ENCODE measurements around the gene ALK. TPM values are rescaled to one million over a fixed set of nuclear protein-coding genes. Genes with fewer than 3 reads are reported as not detected.

Gene ALK
- polyA plus RNA-seq, 4 donors = 0.04 to 0.98 TPM; not detected in 2

DNA sequence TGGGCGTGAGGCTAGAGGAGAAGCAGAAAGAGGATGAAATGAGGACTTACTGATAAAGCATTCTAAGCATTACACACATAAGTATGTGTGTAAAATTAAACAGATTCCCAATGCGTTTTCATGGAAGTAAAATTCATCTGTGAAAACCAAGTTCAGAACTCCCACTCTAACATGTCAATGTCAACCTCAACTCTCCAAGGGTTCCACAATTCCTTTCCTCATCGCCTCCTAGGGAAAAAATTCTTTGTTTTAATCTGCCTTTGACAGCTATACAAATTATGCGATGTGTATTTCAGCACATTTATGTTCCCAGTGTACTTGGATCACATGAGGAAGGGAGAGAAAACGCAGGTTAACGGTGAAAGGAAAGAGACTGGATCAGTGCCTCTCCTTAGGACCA, 729.6 kb downstream of the ALK start:
- FAIRE-seq (no peak), DNase-seq (no peak)
- Histone ChIP-seq H3K27me3 (ENCODE audit: control insufficient read depth in 3 of 3, insufficient read depth in 3 of 3, low read length in 3 of 3) (no peaks in the 10 kb centered on the region), H3K27ac (ENCODE audit: low read depth in 1 of 3, low read length in 2 of 3) (no peak overlapping the region), H3K9me3 (ENCODE audit: control insufficient read depth in 2 of 2, insufficient read depth in 1 of 2, low read depth in 1 of 2, low read length in 1 of 2) (peaks cover 0 to 5% of the 10 kb centered on the region in 2 donors), H3K4me3 (ENCODE audit: low read depth in 1 of 3, low read length in 3 of 3) (no peak overlapping the region), H3K4me1 (ENCODE audit: control insufficient read depth in 3 of 3, insufficient read depth in 2 of 3, low read depth in 1 of 3, low read length in 2 of 3) (no peaks in the 10 kb centered on the region), H3K36me3 (ENCODE audit: control insufficient read depth in 3 of 3, insufficient read depth in 2 of 3, low read depth in 1 of 3, low read length in 3 of 3) (no peaks in the 10 kb centered on the region)
- WGBS, 3 donors = 92 to 93% (median 93%) methylated on average over 6 of the region's 6 CpGs

DNA sequence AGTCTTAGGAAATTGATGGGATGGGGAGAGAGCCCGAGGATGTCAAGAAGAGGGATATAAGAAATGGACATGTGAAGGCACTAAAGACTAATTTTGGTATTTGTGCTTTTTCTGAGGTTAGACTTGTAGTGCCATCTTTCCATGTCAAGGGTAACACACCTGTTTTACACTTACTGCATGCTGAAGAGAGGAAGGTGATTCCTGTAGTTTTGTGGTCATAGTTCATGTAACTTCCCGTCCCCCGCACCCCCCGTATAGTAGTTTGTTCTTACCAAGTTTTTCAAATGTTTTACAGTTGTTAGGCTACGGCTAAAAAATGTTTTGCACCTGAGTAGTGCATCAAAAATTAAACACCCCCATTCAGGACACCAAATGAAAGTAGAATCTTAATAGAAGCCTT, 732.3 kb downstream of the ALK start:
- WGBS, 3 donors = 67 to 88% (median 79%) methylated on average over 5 of the region's 5 CpGs
- Histone ChIP-seq H3K9me3 (ENCODE audit: control insufficient read depth in 2 of 2, insufficient read depth in 1 of 2, low read depth in 1 of 2, low read length in 1 of 2) (peaks cover 0 to 5% of the 10 kb centered on the region in 2 donors), H3K4me3 (ENCODE audit: low read depth in 1 of 3, low read length in 3 of 3) (no peak overlapping the region), H3K27ac (ENCODE audit: low read depth in 1 of 3, low read length in 2 of 3) (no peak overlapping the region), H3K27me3 (ENCODE audit: control insufficient read depth in 3 of 3, insufficient read depth in 3 of 3, low read length in 3 of 3) (no peaks in the 10 kb centered on the region), H3K4me1 (ENCODE audit: control insufficient read depth in 3 of 3, insufficient read depth in 2 of 3, low read depth in 1 of 3, low read length in 2 of 3) (no peaks in the 10 kb centered on the region), H3K36me3 (ENCODE audit: control insufficient read depth in 3 of 3, insufficient read depth in 2 of 3, low read depth in 1 of 3, low read length in 3 of 3) (no peaks in the 10 kb centered on the region)
- no peak for DNase-seq
- FAIRE-seq = no peak

DNA sequence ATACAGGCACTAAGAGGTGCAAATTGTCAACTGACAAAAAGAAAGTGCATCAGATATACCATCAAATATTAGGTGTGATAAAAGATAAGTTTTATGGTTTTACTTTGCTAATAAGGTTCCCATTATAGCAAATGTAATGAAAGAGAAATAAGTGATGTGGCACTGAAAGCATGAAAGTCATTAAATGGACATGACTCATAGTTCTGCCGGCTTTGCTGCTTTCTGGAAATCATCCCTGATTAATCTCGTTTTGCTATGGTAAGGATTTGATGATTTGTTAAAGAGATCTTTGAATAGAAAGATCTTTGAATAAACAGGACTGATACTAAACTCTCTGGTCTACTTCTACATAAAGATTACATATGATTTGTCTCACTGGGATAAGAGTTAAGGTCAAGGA, 733.5 kb downstream of the ALK start:
- Histone ChIP-seq H3K27ac (ENCODE audit: low read depth in 1 of 3, low read length in 2 of 3) (no peak overlapping the region), H3K4me1 (ENCODE audit: control insufficient read depth in 3 of 3, insufficient read depth in 2 of 3, low read depth in 1 of 3, low read length in 2 of 3) (no peaks in the 10 kb centered on the region), H3K36me3 (ENCODE audit: control insufficient read depth in 3 of 3, insufficient read depth in 2 of 3, low read depth in 1 of 3, low read length in 3 of 3) (no peaks in the 10 kb centered on the region), H3K27me3 (ENCODE audit: control insufficient read depth in 3 of 3, insufficient read depth in 3 of 3, low read length in 3 of 3) (no peaks in the 10 kb centered on the region), H3K9me3 (ENCODE audit: control insufficient read depth in 2 of 2, insufficient read depth in 1 of 2, low read depth in 1 of 2, low read length in 1 of 2) (peaks cover 0 to 5% of the 10 kb centered on the region in 2 donors), H3K4me3 (ENCODE audit: low read depth in 1 of 3, low read length in 3 of 3) (no peak overlapping the region)
- WGBS, 3 donors = 33 to 58% (median 52%) methylated on average over 2 of the region's 2 CpGs
- no peak for DNase-seq
- FAIRE-seq = no peak

DNA sequence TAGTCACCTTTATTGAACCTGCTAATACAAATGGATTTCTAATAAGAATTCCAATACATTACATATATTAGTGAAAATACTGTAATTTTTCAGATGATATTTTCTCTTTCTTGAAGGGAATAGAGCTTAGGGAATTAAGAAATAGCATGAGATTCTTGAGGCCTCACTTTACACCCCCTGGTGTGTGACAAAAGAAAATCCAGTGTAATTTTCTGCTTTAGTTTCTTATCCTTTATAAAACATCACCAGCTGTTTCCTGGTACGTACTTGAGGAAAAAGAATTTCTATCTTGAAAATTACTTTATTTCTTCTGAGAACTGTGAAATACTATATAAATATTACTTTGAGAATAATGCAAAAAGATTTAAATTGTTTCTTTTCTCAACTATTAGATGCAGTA, 734.6 kb downstream of the ALK start:
- DNase-seq (no peak), FAIRE-seq (no peak)
- H3K9me3 ChIP-seq (ENCODE audit: control insufficient read depth in 2 of 2, insufficient read depth in 1 of 2, low read depth in 1 of 2, low read length in 1 of 2) = peaks cover 0 to 5% of the 10 kb centered on the region in 2 donors
- WGBS, 3 donors = 92 to 95% (median 93%) methylated on average over 1 of the region's 1 CpG
- H3K4me1 ChIP-seq (ENCODE audit: control insufficient read depth in 3 of 3, insufficient read depth in 2 of 3, low read depth in 1 of 3, low read length in 2 of 3) = no peaks in the 10 kb centered on the region
- H3K36me3 ChIP-seq (ENCODE audit: control insufficient read depth in 3 of 3, insufficient read depth in 2 of 3, low read depth in 1 of 3, low read length in 3 of 3) = no peaks in the 10 kb centered on the region
- no peak overlapping the region for H3K4me3 ChIP-seq (ENCODE audit: low read depth in 1 of 3, low read length in 3 of 3)
- H3K27me3 ChIP-seq (ENCODE audit: control insufficient read depth in 3 of 3, insufficient read depth in 3 of 3, low read length in 3 of 3) = no peaks in the 10 kb centered on the region
- no peak overlapping the region for H3K27ac ChIP-seq (ENCODE audit: low read depth in 1 of 3, low read length in 2 of 3)

DNA sequence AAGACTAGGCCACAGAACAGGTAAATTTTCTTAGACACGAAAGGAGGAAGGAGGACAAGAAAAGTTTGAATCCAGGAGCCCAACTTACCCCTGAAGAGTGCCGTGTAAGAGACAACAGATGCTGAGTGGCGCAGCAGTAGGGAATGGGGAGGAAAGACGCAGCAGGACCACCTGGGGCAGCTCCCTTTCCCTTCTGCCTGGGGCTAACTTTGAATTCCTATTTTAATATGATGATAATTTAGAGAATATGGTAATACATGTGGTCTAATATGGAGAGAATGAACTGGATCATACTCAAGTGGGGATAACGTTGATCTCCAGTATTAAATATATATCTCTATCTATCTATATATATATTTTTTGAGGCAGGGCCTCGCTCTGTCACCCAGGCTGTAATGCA, 736.9 kb downstream of the ALK start:
- Histone ChIP-seq H3K4me1 (ENCODE audit: control insufficient read depth in 3 of 3, insufficient read depth in 2 of 3, low read depth in 1 of 3, low read length in 2 of 3) (no peaks in the 10 kb centered on the region), H3K27ac (ENCODE audit: low read depth in 1 of 3, low read length in 2 of 3) (no peak overlapping the region), H3K27me3 (ENCODE audit: control insufficient read depth in 3 of 3, insufficient read depth in 3 of 3, low read length in 3 of 3) (no peaks in the 10 kb centered on the region), H3K4me3 (ENCODE audit: low read depth in 1 of 3, low read length in 3 of 3) (no peak overlapping the region), H3K36me3 (ENCODE audit: control insufficient read depth in 3 of 3, insufficient read depth in 2 of 3, low read depth in 1 of 3, low read length in 3 of 3) (no peaks in the 10 kb centered on the region), H3K9me3 (ENCODE audit: control insufficient read depth in 2 of 2, insufficient read depth in 1 of 2, low read depth in 1 of 2, low read length in 1 of 2) (peaks cover 0 to 5% of the 10 kb centered on the region in 2 donors)
- 88 to 94% (median 93%) methylated on average over 6 of the region's 6 CpGs for WGBS, 3 donors
- no peak for FAIRE-seq
- no peak for DNase-seq

DNA sequence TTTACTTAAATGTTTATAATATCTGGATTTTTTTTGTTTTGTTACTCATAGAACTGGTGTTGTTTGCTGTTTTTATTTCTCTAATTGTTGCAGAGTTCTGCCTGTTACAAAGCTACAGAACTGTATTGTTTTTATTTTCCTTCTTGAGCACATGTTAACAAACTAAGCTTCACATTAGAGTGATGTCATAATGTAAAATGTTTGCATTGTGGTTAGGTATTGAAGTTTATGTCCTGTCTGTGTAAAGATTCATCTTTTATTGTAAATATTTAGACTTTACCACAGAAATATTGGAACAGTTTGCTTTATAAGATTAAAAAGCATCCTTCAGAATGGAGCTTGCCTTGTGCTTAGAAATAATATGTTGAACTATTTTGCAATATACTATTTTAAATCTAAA, 738.5 kb downstream of the ALK start:
- H3K27me3 ChIP-seq (ENCODE audit: control insufficient read depth in 3 of 3, insufficient read depth in 3 of 3, low read length in 3 of 3) = no peaks in the 10 kb centered on the region
- no peaks in the 10 kb centered on the region for H3K36me3 ChIP-seq (ENCODE audit: control insufficient read depth in 3 of 3, insufficient read depth in 2 of 3, low read depth in 1 of 3, low read length in 3 of 3)
- H3K27ac ChIP-seq (ENCODE audit: low read depth in 1 of 3, low read length in 2 of 3) = no peak overlapping the region
- no peak for FAIRE-seq
- no peaks in the 10 kb centered on the region for H3K4me1 ChIP-seq (ENCODE audit: control insufficient read depth in 3 of 3, insufficient read depth in 2 of 3, low read depth in 1 of 3, low read length in 2 of 3)
- DNase-seq = no peak
- peaks cover 0 to 5% of the 10 kb centered on the region in 2 donors for H3K9me3 ChIP-seq (ENCODE audit: control insufficient read depth in 2 of 2, insufficient read depth in 1 of 2, low read depth in 1 of 2, low read length in 1 of 2)
- no peak overlapping the region for H3K4me3 ChIP-seq (ENCODE audit: low read depth in 1 of 3, low read length in 3 of 3)

DNA sequence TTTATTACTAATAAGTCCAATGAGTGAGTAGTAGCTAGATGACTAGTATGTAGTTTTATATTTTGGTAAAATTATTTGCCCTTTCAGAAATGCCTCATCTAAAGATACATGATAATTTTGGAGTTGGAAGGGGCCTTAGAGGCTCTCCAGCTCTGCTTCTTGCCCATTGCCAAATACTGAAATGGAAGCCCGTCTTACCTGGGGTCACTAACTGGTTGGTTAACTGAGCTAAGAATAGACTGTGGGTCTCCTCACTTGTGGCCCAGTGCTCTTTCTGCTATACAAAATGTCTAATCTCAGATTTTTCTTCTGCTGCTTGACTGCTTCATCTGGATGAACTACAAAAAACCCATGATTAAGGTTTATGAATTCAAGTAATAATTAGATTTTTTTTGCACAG, 739.1 kb downstream of the ALK start:
- FAIRE-seq (no peak), DNase-seq (no peak)
- peaks cover 0 to under 1% of the 10 kb centered on the region in 2 donors for H3K9me3 ChIP-seq (ENCODE audit: control insufficient read depth in 2 of 2, insufficient read depth in 1 of 2, low read depth in 1 of 2, low read length in 1 of 2)
- no peak overlapping the region for H3K27ac ChIP-seq (ENCODE audit: low read depth in 1 of 3, low read length in 2 of 3)
- H3K4me3 ChIP-seq (ENCODE audit: low read depth in 1 of 3, low read length in 3 of 3) = no peak overlapping the region
- H3K4me1 ChIP-seq (ENCODE audit: control insufficient read depth in 3 of 3, insufficient read depth in 2 of 3, low read depth in 1 of 3, low read length in 2 of 3) = no peaks in the 10 kb centered on the region
- no peaks in the 10 kb centered on the region for H3K27me3 ChIP-seq (ENCODE audit: control insufficient read depth in 3 of 3, insufficient read depth in 3 of 3, low read length in 3 of 3)
- 56 to 90% (median 65%) methylated on average over 1 of the region's 1 CpG for whole genome bisulfite sequencing, 3 donors
- no peaks in the 10 kb centered on the region for H3K36me3 ChIP-seq (ENCODE audit: control insufficient read depth in 3 of 3, insufficient read depth in 2 of 3, low read depth in 1 of 3, low read length in 3 of 3)

DNA sequence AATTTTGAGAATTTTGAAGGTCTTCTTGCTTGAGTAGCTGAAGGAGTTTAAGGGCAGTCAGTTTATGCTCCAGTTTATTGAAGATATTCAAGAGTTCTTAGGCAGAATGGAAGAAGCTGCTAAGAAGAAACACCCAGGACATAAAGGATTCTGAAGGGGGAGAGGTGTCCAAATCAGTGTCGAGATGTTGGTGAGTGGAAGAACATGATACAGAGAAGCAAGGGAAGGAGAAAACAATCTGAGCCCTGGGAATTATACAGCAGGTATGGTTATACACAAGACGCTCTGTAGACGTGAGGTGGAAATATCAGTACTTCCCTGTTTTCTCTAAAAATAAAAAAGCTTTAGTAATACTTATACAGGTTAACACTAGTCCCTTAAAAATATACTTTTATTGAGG, 746.0 kb downstream of the ALK start:
- H3K9me3 ChIP-seq (ENCODE audit: control insufficient read depth in 2 of 2, insufficient read depth in 1 of 2, low read depth in 1 of 2, low read length in 1 of 2) = no peaks in the 10 kb centered on the region
- 92 to 96% (median 94%) methylated on average over 3 of the region's 3 CpGs for WGBS, 3 donors
- no peak for FAIRE-seq

DNA sequence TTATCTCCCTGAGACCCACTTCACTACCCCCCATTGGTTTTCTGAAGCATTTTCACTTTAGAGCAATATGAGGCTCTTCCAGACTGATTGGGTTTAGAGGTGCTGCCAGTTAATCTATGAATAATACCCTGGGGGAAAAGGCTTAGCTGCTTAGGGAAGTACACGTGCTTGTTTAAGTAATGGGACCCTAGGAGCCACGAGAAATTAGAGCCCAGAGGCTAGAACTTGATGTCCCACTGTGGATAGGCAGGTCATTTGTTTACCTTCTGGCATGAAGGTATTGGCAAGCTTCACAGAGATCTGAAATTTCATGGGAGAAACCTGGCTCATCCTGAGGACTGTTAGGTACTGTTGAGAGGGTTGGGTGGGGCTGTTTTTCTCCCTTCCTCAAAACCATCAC, 746.4 kb downstream of the ALK start:
- no peak for FAIRE-seq

More for the DNA sequence above, 746.0 kb downstream of the ALK start:
- DNase-seq = no peak
- H3K27me3 ChIP-seq (ENCODE audit: control insufficient read depth in 3 of 3, insufficient read depth in 3 of 3, low read length in 3 of 3) = no peaks in the 10 kb centered on the region
- H3K4me3 ChIP-seq (ENCODE audit: low read depth in 1 of 3, low read length in 3 of 3) = no peak overlapping the region
- no peaks in the 10 kb centered on the region for H3K4me1 ChIP-seq (ENCODE audit: control insufficient read depth in 3 of 3, insufficient read depth in 2 of 3, low read depth in 1 of 3, low read length in 2 of 3)
- no peak overlapping the region for H3K27ac ChIP-seq (ENCODE audit: low read depth in 1 of 3, low read length in 2 of 3)
- no peaks in the 10 kb centered on the region for H3K36me3 ChIP-seq (ENCODE audit: control insufficient read depth in 3 of 3, insufficient read depth in 2 of 3, low read depth in 1 of 3, low read length in 3 of 3)

More for the DNA sequence above, 746.4 kb downstream of the ALK start:
- H3K4me1 ChIP-seq (ENCODE audit: control insufficient read depth in 3 of 3, insufficient read depth in 2 of 3, low read depth in 1 of 3, low read length in 2 of 3) = no peaks in the 10 kb centered on the region
- no peak overlapping the region for H3K27ac ChIP-seq (ENCODE audit: low read depth in 1 of 3, low read length in 2 of 3)
- DNase-seq = no peak
- no peaks in the 10 kb centered on the region for H3K36me3 ChIP-seq (ENCODE audit: control insufficient read depth in 3 of 3, insufficient read depth in 2 of 3, low read depth in 1 of 3, low read length in 3 of 3)
- H3K9me3 ChIP-seq (ENCODE audit: control insufficient read depth in 2 of 2, insufficient read depth in 1 of 2, low read depth in 1 of 2, low read length in 1 of 2) = no peaks in the 10 kb centered on the region
- 35 to 49% (median 49%) methylated on average over 2 of the region's 2 CpGs for WGBS, 3 donors
- no peaks in the 10 kb centered on the region for H3K27me3 ChIP-seq (ENCODE audit: control insufficient read depth in 3 of 3, insufficient read depth in 3 of 3, low read length in 3 of 3)
- H3K4me3 ChIP-seq (ENCODE audit: low read depth in 1 of 3, low read length in 3 of 3) = no peak overlapping the region
